OCI-LY7 (cell line): Measurements from ENCODE around the gene PPL. TPM values are rescaled to one million over a fixed set of nuclear protein-coding genes. Genes with fewer than 3 reads are reported as not detected.

Source experiments
- BruUV-seq: library from RNA; stranded (reverse); fragments of 400-500 nt; replicated peaks from 2 replicates; lab custom pipeline; 2021; lab: Mats Ljungman, UMichigan
- CTCF ChIA-PET: fragments of 300-600 bp; sonication (Branson Sonifier 250); formaldehyde crosslinking; loops from one replicate; lab custom pipeline; 2022; ENCODE audit warnings: antibody characterized with exemption; ENCODE audit not compliant: unreplicated experiment; lab: Charles Lee
- POLR2A ChIA-PET: fragments of 300-600 bp; sonication (Branson Sonifier 250); formaldehyde crosslinking; loops from one replicate; lab custom pipeline; 2022; ENCODE audit warnings: antibody characterized with exemption; lab: Charles Lee
- DNase-seq: peaks from one replicate; pipeline ENCODE4 v3.0.0-alpha.2; 2015; ENCODE audit warnings: low spot score
- H2AFZ ChIP-seq: fragments of 200-600 bp; sonication (generic), shearing (Covaris generic); 2 replicates; pipeline ENCODE4 v1.6.1; 2014; ENCODE audit warnings: mild to moderate bottlenecking, antibody characterized with exemption, low read length, moderate library complexity
- H3K27ac ChIP-seq: fragments of 200-600 bp; sonication (generic); 2 replicates; pipeline ENCODE4 v1.5.1; 2014; ENCODE audit warnings: mixed run types, low read depth, mild to moderate bottlenecking, moderate library complexity, low read length, inconsistent platforms; ENCODE audit not compliant: poor library complexity, severe bottlenecking
- H3K36me3 ChIP-seq: fragments of 200-600 bp; sonication (generic); 2 replicates; pipeline ENCODE4 v1.6.1; 2014; ENCODE audit warnings: mild to moderate bottlenecking, antibody characterized with exemption, low read length, moderate library complexity, mixed read lengths; ENCODE audit not compliant: insufficient read depth
- H3K4me1 ChIP-seq: fragments of 200-600 bp; sonication (generic); 2 replicates; pipeline ENCODE4 v1.5.1; 2014; ENCODE audit warnings: mild to moderate bottlenecking, low read length; ENCODE audit not compliant: insufficient read depth, poor library complexity, severe bottlenecking
- H3K4me2 ChIP-seq: fragments of 200-600 bp; sonication (generic); 2 replicates; pipeline ENCODE4 v1.6.1; 2014; ENCODE audit warnings: mild to moderate bottlenecking, low read length
- H3K4me3 ChIP-seq: fragments of 200-600 bp; sonication (generic); 2 replicates; pipeline ENCODE4 v1.5.1; 2014; ENCODE audit warnings: mild to moderate bottlenecking, low read depth, low read length; ENCODE audit not compliant: poor library complexity, severe bottlenecking
- H3K79me2 ChIP-seq: fragments of 200-600 bp; sonication (generic); 2 replicates; pipeline ENCODE4 v1.6.1; 2016; ENCODE audit warnings: low read depth, mild to moderate bottlenecking, low read length, moderate library complexity, mixed read lengths; ENCODE audit not compliant: insufficient read depth
- H3K9me2 ChIP-seq: fragments of 200-600 bp; sonication (generic); 2 replicates; pipeline ENCODE4 v1.6.1; 2016; ENCODE audit warnings: mild to moderate bottlenecking, low read length, mixed read lengths; ENCODE audit not compliant: insufficient read depth
- H3K9me3 ChIP-seq: fragments of 200-600 bp; sonication (generic); 2 replicates; pipeline ENCODE4 v1.6.1; 2014; ENCODE audit warnings: mild to moderate bottlenecking, mixed run types, low read length, mixed read lengths
- H4K20me1 ChIP-seq: fragments of 200-600 bp; sonication (generic); 2 replicates; pipeline ENCODE4 v1.6.1; 2014; ENCODE audit warnings: mild to moderate bottlenecking, antibody characterized with exemption, low read length, moderate library complexity, mixed read lengths; ENCODE audit not compliant: insufficient read depth
- CTCF ChIP-seq: fragments of 200-600 bp; sonication (generic); conservative IDR thresholded peaks from 2 replicates; pipeline ENCODE4 v1.5.1; 2014; ENCODE audit warnings: mild to moderate bottlenecking, antibody characterized with exemption, low read length, moderate library complexity, mixed read lengths
- EZH2phosphoT487 ChIP-seq: fragments of 200-600 bp; sonication (generic); IDR thresholded peaks from 2 replicates; pipeline ENCODE4 v1.6.1; 2018; ENCODE audit warnings: low read depth, borderline replicate concordance, mild to moderate bottlenecking, mixed run types, antibody characterized with exemption, low read length, moderate library complexity, mixed read lengths
- intact Hi-C: fragments of 100-400 bp; cut with micrococcal nuclease; formaldehyde crosslinking; loops from one replicate; pipeline ENCODE4 v1.10.0; 2022; ENCODE audit not compliant: unreplicated experiment
- total RNA-seq, 2 experiments: library from RNA; depleted of rRNA in 1 of 2; stranded (reverse); fragments of >200 nt in 1 of 2; shearing (Covaris generic) in 1 of 2; gene quantifications; 2 replicates each; pipeline ENCODE4 v1.2.3, GENCODE V29; 2014 to 2022

Gene PPL
- total RNA-seq, 2 experiments from 2014 or later: not detected

DNA sequence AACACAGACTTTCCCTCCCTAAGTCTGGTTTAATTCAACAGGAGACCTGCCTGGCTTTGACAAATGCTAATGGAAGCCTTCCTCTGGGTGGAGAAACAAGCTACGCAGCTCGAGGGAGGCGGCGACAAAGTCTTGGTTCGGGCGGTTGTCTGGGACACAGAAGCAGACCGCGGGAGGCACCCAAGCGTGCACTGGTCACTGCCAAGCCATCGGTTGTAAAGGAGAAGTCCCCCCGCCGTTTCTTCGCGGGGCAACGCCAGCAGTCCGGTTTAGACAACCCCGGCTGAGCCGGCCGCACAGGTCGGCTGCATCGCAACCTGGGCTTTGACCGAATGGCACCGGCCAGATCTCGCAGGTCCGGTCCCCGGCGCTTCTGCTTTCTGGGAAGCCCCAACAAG lies 90.4 kb downstream of the PPL start:
- Histone ChIP-seq H3K9me3 (no peaks in the 10 kb centered on the region), H3K27ac (peak overlapping the region; percentile 52), H3K36me3 (peaks cover 49% of the 10 kb centered on the region), H3K4me3 (peak overlapping the region; percentile 96), H2AFZ (peak overlapping the region; percentile 45; the same call in 1 of the 2 replicates), H3K4me1 (peaks cover 38% of the 10 kb centered on the region), H4K20me1 (peaks cover 38% of the 10 kb centered on the region), H3K9me2 (no peaks in the 10 kb centered on the region), H3K4me2 (peak overlapping the region; percentile 94), H3K79me2 (peaks cover 78% of the 10 kb centered on the region)
- no TSS peak for BruUV-seq
- ChIA-PET POLR2A (interaction anchor here (0.6 to 1.0 kb wide), 3 partner anchors 16 to 39 kb away, joined by 3 read pairs; no protein-coding TSS in a partner anchor), CTCF (no interaction called here)
- DNase-seq: peak; percentile 55
- intact Hi-C loops: loop anchor here (2.0 to 10.0 kb wide), 4 partner anchors 44 to 422 kb away; partner anchors contain the start of genes ANKS3, DNAAF8, DNAJA3 and ROGDI
- TF ChIP-seq EZH2phosphoT487 (no peak), CTCF (no peak)

DNA sequence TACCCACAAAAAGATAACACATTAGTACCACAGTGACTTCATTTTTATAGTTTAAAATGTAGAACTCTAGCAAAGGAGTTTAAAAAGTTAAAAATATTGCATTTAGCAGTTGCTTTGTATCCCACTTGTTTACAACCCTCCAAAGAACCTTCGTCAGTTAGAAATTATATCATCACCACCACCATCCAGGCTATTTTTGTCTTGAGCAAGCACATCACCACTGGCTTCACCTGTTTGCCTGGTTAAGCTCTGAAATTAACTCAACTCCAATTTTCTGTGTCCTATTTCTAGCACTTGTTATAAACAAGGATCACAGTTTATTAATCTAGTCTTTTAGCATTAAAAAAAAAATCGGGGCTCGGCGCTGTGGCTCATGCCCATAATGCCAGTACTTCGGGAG lies 96.0 kb downstream of the PPL start:
- no TSS peak for BruUV-seq
- H3K9me3 ChIP-seq: no peaks in the 10 kb centered on the region

More for the DNA sequence above, 96.0 kb downstream of the PPL start:
- H3K36me3 ChIP-seq: peaks cover 88% of the 10 kb centered on the region
- TF ChIP-seq CTCF (no peak), EZH2phosphoT487 (no peak)
- DNase-seq: no peak
- no peak overlapping the region for H3K4me2 ChIP-seq
- peaks cover 10% of the 10 kb centered on the region; the same call in 1 of the 2 replicates for H4K20me1 ChIP-seq
- no peak overlapping the region for H3K4me3 ChIP-seq
- peaks cover 7% of the 10 kb centered on the region for H3K4me1 ChIP-seq
- peaks cover 27% of the 10 kb centered on the region for H3K79me2 ChIP-seq
- ChIA-PET CTCF (no interaction called here), POLR2A (interaction anchor here (0.6 kb wide), 1 partner anchor 11 kb away, joined by 3 read pairs; no protein-coding TSS in a partner anchor)
- no peak overlapping the region for H3K27ac ChIP-seq
- no peak overlapping the region for H2AFZ ChIP-seq
- no peaks in the 10 kb centered on the region for H3K9me2 ChIP-seq
- intact Hi-C loops: loop anchor here (10.0 kb wide), 1 partner anchor 416 kb away; the partner anchor contains the start of gene DNAJA3
